ENCODE results near the gene MIEF2.
"Not testable (repeated sequence)": the region's sequence is repeated elsewhere in the genome, so short reads cannot be mapped to it uniquely, and the experiment has no call there.

The MIEF2 gene

DNA sequence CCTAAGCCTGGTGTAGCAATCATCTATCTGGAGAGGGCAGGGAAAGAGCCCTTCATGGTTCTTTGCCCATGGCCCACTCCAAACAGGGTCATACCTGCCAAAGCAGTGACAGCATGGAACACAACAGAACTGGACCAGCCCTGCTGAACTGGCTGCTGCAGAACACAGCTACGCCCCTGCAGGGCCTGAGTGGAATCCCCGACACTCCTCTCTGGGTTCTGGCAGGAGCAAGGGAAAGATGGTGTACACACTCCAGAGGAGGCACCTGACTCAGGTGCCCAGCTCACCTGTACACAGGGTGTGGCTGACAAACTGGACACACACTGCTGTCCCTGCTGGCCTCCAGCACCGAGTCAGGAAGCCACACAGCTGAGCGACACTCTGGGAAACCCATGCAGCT is 19.8 kb downstream of the MIEF2 start:
- TF ChIP-seq, protein P1, sequence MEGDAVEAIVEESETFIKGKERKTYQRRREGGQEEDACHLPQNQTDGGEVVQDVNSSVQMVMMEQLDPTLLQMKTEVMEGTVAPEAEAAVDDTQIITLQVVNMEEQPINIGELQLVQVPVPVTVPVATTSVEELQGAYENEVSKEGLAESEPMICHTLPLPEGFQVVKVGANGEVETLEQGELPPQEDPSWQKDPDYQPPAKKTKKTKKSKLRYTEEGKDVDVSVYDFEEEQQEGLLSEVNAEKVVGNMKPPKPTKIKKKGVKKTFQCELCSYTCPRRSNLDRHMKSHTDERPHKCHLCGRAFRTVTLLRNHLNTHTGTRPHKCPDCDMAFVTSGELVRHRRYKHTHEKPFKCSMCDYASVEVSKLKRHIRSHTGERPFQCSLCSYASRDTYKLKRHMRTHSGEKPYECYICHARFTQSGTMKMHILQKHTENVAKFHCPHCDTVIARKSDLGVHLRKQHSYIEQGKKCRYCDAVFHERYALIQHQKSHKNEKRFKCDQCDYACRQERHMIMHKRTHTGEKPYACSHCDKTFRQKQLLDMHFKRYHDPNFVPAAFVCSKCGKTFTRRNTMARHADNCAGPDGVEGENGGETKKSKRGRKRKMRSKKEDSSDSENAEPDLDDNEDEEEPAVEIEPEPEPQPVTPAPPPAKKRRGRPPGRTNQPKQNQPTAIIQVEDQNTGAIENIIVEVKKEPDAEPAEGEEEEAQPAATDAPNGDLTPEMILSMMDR (IDR thresholded peaks at IDR 0.05; ENCODE audit: low read depth, low read length): no peak
- no peak overlapping the region for H3K4me3 ChIP-seq (ENCODE audit: low read depth, low read length)

DNA sequence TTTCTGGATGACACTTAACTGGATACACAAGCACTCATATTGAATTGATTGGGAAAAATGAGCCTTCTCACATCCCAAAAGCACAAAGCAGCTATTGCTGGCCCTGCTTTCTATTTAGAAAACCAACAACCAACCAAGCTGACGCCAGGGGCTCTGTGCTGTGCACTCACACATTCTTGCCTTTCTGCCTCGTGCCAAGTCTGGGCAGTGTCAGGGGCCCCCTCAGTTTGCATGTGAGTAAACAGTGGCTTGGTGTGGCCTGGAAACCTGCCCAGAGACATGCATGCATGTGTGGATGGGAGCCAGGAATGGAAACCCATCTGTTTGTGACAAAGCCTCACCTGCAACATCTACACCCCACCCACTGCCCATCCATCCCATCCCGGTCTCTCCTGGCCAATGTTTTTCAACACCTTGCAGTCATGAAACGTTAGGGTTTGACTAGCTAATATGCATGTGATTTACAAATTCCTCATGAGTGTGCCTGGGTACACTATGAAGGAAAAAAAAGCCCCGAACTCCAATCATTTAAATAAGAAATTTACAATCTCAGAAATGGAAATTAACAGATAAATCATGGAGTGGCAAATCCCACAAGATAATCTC is 20.4 kb downstream of the MIEF2 start:
- TF ChIP-seq, protein P1 (IDR thresholded peaks at IDR 0.05; ENCODE audit: low read depth, low read length): no peak
- H3K4me3 ChIP-seq (ENCODE audit: low read depth, low read length): no peak overlapping the region

DNA sequence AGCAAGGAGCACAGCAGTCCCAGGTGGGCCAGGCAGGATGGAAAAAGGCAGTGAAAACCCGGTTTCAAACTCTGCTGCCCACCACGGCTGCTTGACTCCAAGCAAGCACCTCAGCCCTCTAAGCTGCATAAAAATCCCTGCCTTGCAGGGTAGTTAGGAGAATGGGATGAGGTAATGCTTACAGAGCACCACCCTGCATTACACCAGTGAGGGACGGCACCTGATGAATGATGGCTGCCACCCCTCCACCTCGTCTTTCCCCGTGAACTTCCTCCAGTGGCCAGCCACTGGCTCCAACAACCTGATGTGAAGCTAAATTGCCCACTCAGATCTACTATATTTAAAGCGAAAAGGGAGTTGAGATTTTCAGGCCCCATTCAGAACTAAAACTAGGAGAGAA is 21.3 kb downstream of the MIEF2 start:
- TF ChIP-seq, protein P1 (IDR thresholded peaks at IDR 0.05; ENCODE audit: low read depth, low read length): no peak
- H3K4me3 ChIP-seq (ENCODE audit: low read depth, low read length): no peak overlapping the region

DNA sequence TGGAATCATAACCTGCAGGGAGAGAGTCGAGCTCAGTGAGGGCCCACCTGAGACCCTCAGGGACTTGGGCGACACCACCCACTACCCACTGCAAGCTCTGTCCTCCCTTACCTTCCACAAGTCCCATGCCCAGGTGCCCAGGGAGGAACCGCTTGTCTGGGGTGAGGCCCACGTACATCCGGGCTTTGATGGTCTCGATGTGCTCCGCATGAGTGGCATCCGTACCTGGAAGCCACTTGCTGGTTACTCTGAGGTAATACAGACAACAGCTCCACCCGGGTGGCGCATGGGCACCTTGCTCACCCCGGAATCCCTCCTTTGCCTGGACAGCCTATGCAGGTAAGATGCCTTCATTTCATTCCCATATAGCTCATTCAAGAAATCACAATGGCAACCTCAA is 24.8 kb downstream of the MIEF2 start:
- TF ChIP-seq, protein P1 (IDR thresholded peaks at IDR 0.05; ENCODE audit: low read depth, low read length): no peak

DNA sequence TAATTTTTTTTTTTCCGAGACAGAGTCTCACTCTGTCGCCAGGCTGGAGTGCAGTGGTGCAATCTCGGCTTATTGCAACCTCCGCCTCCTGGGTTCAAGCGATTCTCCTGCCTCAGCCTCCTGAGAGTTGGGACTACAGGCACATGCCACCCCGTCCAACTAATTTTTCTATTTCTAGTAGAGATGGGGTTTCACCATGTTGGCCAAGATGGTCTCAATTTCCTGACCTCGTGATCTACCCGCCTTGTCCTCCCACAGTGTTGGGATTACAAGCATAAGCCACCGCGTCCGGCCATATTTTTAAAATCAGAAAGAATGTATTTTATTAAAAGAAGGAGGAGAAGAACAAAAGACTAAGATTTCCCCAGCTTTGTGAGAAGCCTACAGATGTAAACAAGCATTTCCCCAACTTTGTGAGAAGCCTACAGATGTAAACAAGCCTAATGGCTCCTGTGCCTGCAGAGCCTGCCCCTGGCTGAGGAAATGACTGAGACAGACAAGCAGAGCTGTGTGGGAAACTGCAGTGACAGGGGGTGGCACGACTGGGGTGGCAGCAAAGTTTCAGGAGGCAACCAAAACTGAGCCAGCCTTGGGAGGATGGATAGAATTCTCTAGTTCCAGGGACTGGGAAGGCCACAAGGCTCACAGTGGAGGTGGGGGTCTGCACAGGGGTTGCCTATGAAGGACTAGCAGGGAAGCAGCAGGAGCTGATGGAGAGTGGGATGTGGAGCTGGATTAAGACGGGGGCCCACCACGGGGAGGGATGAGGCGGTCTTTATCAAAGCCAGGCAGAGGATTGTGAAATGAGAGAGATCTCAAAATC is 31.5 kb downstream of the MIEF2 start:
- TF ChIP-seq, protein P1 (IDR thresholded peaks at IDR 0.05; ENCODE audit: low read depth, low read length): no peak
- no peak overlapping the region for H3K4me3 ChIP-seq (ENCODE audit: low read depth, low read length)

More for the DNA sequence above, 24.8 kb downstream of the MIEF2 start:
- no peak overlapping the region for H3K4me3 ChIP-seq (ENCODE audit: low read depth, low read length)

DNA sequence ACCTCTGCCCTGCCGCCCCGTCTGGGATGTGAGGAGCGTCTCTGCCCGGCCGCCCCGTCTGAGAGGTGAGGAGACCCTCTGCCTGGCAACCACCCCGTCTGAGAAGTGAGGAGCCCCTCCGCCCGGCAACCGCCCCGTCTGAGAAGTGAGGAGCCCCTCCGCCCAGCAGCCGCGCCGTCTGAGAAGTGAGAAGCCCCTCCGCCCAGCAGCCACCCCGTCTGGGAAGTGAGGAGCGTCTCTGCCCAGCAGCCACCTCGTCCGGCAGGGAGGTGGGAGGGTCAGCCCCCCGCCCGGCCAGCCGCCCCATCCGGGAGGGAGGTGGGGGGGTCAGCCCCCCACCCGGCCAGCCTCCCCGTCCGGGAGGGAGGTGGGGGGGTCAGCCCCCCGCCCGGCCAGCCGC is 37.6 kb downstream of the MIEF2 start:
- not testable (repeated sequence) for H3K4me3 ChIP-seq (ENCODE audit: low read depth, low read length)

DNA sequence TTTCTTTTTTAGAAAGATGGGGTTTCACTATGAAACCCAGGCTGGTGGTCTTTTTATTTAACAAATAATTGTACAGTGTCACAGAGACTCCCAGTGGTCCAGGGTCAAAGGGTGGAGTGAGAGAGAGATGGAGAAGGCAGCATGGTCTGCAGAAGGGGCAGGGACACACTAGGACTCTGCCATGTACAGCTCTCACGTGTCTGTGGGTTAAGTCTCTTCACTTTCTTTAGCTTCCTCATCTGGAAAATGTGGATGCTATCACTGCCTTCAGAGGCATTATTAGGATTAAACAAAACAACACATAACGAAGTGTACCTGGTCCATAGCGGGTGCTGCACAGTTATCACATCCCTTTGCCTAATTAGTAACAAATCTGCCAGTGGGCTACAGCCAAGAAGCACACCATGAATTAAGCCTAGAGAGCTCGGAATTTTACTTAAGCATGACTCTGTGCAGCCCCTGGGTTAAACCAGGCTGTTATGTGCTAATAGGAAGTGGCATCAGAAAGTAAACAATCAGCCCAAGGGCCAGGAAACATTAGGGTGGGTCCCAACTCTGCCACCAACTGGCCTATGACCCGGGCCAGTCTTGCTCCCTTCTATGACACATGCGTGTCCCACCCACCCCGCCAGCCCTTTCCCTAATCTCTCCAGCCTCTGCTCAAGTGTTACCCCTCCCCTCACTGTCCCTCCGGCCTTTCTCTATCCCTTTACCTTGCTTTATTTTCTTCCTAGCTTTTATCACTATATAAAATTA is 40.4 kb downstream of the MIEF2 start:
- no peak overlapping the region for H3K4me3 ChIP-seq (ENCODE audit: low read depth, low read length)
- TF ChIP-seq, protein P1 (IDR thresholded peaks at IDR 0.05; ENCODE audit: low read depth, low read length): no peak

DNA sequence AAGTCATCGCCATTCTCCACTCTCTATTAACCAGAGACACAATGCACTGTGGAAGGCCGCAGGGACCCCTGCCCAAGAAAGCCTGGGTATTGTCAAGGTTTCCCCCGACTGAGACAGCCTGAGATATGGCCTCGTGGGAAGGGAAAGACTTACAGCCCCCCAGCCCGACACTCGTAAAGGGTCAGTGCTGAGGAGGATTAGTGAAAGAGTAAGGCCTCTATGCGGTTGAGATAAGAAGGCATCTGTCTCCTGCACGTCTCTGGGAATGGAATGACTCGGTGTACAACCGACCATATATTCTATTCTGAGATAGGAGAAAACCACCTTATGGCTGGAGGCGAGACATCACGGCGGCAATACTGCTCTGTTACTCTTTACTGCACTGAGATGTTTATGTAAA is 42.7 kb downstream of the MIEF2 start:
- H3K4me3 ChIP-seq (ENCODE audit: low read depth, low read length): not testable (repeated sequence)

All from WI38 (cell line).